Measurements from ENCODE around the gene FAM83D. TPM values are rescaled to one million over a fixed set of nuclear protein-coding genes. Genes with fewer than 3 reads are reported as not detected.

FAM83D gene
- total RNA-seq, 2 experiments from 2014 or later, result 24.9 to 25.6 TPM

GRCh38 chr20:38896009-38896594 lies 30.1 kb upstream of the FAM83D start:
- Mint-ChIP-seq H3K4me3 (no peak overlapping the region), H3K27me3 (ENCODE audit: low read depth) (no peaks in the 10 kb centered on the region), H3K36me3 (ENCODE audit: low read depth) (peaks cover 42% of the 10 kb centered on the region), H3K4me1 (ENCODE audit: low read depth) (peaks cover 36% of the 10 kb centered on the region), H3K27ac (peak overlapping the region; percentile 10), H3K9me3 (ENCODE audit: insufficient read depth) (no peaks in the 10 kb centered on the region)
- ATAC-seq, result no peak
- ChIA-PET POLR2A (interaction anchor here (4.1 kb wide), 1 partner anchor 89 kb away, joined by 36 read pairs; the partner anchor contains the start of gene PPP1R16B), CTCF (interaction anchor here (1.3 to 1.7 kb wide), 2 partner anchors 79 to 146 kb away, joined by 5 to 7 read pairs; no protein-coding TSS in a partner anchor)
- no peak for DNase-seq

- Mint-ChIP-seq H3K27me3 (ENCODE audit: low read depth) (no peaks in the 10 kb centered on the region), H3K9me3 (ENCODE audit: insufficient read depth) (no peaks in the 10 kb centered on the region), H3K4me1 (ENCODE audit: low read depth) (peaks cover 30% of the 10 kb centered on the region), H3K36me3 (ENCODE audit: low read depth) (peaks cover 52% of the 10 kb centered on the region), H3K27ac (no peak overlapping the region), H3K4me3 (no peak overlapping the region)
- CTCF ChIA-PET, result interaction anchor here (0.7 kb wide), 1 partner anchor 65 kb away, joined by 3 read pairs; the partner anchor contains the start of gene DHX35
- no peak for ATAC-seq
- DNase-seq, result no peak
- POLR2A ChIA-PET, result no interaction called here
These were observed 28.9 kb upstream of the FAM83D start for GRCh38 chr20:38897267-38897666.

- ChIA-PET POLR2A (interaction anchor here (0.8 kb wide), 1 partner anchor 8 kb away, joined by 3 read pairs; no protein-coding TSS in a partner anchor), CTCF (no interaction called here)
- Mint-ChIP-seq H3K27me3 (ENCODE audit: low read depth) (no peaks in the 10 kb centered on the region), H3K27ac (no peak overlapping the region), H3K9me3 (ENCODE audit: insufficient read depth) (peaks cover 5% of the 10 kb centered on the region), H3K36me3 (ENCODE audit: low read depth) (peaks cover 74% of the 10 kb centered on the region), H3K4me1 (ENCODE audit: low read depth) (peaks cover 5% of the 10 kb centered on the region), H3K4me3 (no peak overlapping the region)
- no peak for ATAC-seq
- DNase-seq, result no peak
These were observed 25.6 kb upstream of the FAM83D start for GRCh38 chr20:38900606-38901005.

- POLR2A ChIA-PET, result no interaction called here
- H3K27me3 Mint-ChIP-seq (ENCODE audit: low read depth), result no peaks in the 10 kb centered on the region
- peaks cover 79% of the 10 kb centered on the region for H3K36me3 Mint-ChIP-seq (ENCODE audit: low read depth)
- DNase-seq (no peak), ATAC-seq (no peak)
- CTCF ChIA-PET, result interaction anchor here (1.0 kb wide), 2 partner anchors 9 to 42 kb away, joined by 3 read pairs; no protein-coding TSS in a partner anchor
- peaks cover 5% of the 10 kb centered on the region for H3K9me3 Mint-ChIP-seq (ENCODE audit: insufficient read depth)
- H3K27ac Mint-ChIP-seq, result no peak overlapping the region
- H3K4me3 Mint-ChIP-seq, result no peak overlapping the region
- H3K4me1 Mint-ChIP-seq (ENCODE audit: low read depth), result no peaks in the 10 kb centered on the region
These were observed 23.6 kb upstream of the FAM83D start for GRCh38 chr20:38902601-38903000.

- no peaks in the 10 kb centered on the region for H3K27me3 Mint-ChIP-seq (ENCODE audit: low read depth)
- no peaks in the 10 kb centered on the region for H3K4me1 Mint-ChIP-seq (ENCODE audit: low read depth)
- H3K9me3 Mint-ChIP-seq (ENCODE audit: insufficient read depth), result peaks cover 5% of the 10 kb centered on the region
- H3K27ac Mint-ChIP-seq, result peak overlapping the region; percentile 23
- no peak for DNase-seq
- ChIA-PET POLR2A (no interaction called here), CTCF (no interaction called here)
- ATAC-seq, result no peak
- no peak overlapping the region for H3K4me3 Mint-ChIP-seq
- peaks cover 78% of the 10 kb centered on the region for H3K36me3 Mint-ChIP-seq (ENCODE audit: low read depth)
These were observed 22.9 kb upstream of the FAM83D start for GRCh38 chr20:38903335-38903734.

- ATAC-seq, result no peak
- H3K36me3 Mint-ChIP-seq (ENCODE audit: low read depth), result peaks cover 85% of the 10 kb centered on the region
- no peaks in the 10 kb centered on the region for H3K27me3 Mint-ChIP-seq (ENCODE audit: low read depth)
- no peaks in the 10 kb centered on the region for H3K4me1 Mint-ChIP-seq (ENCODE audit: low read depth)
- CTCF ChIA-PET, result interaction anchor here (3.2 kb wide), 1 partner anchor 13 kb away, joined by 11 read pairs; no protein-coding TSS in a partner anchor
- no peak overlapping the region for H3K4me3 Mint-ChIP-seq
- no peak for DNase-seq
- POLR2A ChIA-PET, result interaction anchor here (1.0 kb wide), 1 partner anchor 56 kb away, joined by 3 read pairs; no protein-coding TSS in a partner anchor
- peaks cover 5% of the 10 kb centered on the region for H3K9me3 Mint-ChIP-seq (ENCODE audit: insufficient read depth)
- H3K27ac Mint-ChIP-seq, result no peak overlapping the region
These were observed 20.8 kb upstream of the FAM83D start for GRCh38 chr20:38905375-38905774.

GRCh38 chr20:38907918-38908677 lies 18.1 kb upstream of the FAM83D start:
- Mint-ChIP-seq H3K4me3 (no peak overlapping the region), H3K4me1 (ENCODE audit: low read depth) (no peaks in the 10 kb centered on the region), H3K27me3 (ENCODE audit: low read depth) (no peaks in the 10 kb centered on the region), H3K27ac (no peak overlapping the region), H3K36me3 (ENCODE audit: low read depth) (peaks cover 66% of the 10 kb centered on the region), H3K9me3 (ENCODE audit: insufficient read depth) (peaks cover 5% of the 10 kb centered on the region)
- ChIA-PET POLR2A (interaction anchor here (0.8 kb wide), 1 partner anchor 7 kb away, joined by 3 read pairs; no protein-coding TSS in a partner anchor), CTCF (interaction anchor here (0.9 to 3.2 kb wide), 3 partner anchors 13 to 118 kb away, joined by 3 to 11 read pairs (median 3); no protein-coding TSS in a partner anchor)
- DNase-seq, result no peak
- no peak for ATAC-seq

- no peaks in the 10 kb centered on the region for H3K4me1 Mint-ChIP-seq (ENCODE audit: low read depth)
- DNase-seq (no peak), ATAC-seq (no peak)
- no peak overlapping the region for H3K27ac Mint-ChIP-seq
- CTCF ChIA-PET, result no interaction called here
- H3K9me3 Mint-ChIP-seq (ENCODE audit: insufficient read depth), result no peaks in the 10 kb centered on the region
- no peak overlapping the region for H3K4me3 Mint-ChIP-seq
- H3K36me3 Mint-ChIP-seq (ENCODE audit: low read depth), result peaks cover 46% of the 10 kb centered on the region
- no peaks in the 10 kb centered on the region for H3K27me3 Mint-ChIP-seq (ENCODE audit: low read depth)
- POLR2A ChIA-PET, result no interaction called here
These were observed 10.9 kb upstream of the FAM83D start for GRCh38 chr20:38915355-38915754.

- no peak overlapping the region for H3K4me3 Mint-ChIP-seq
- peaks cover 44% of the 10 kb centered on the region for H3K36me3 Mint-ChIP-seq (ENCODE audit: low read depth)
- no peak overlapping the region for H3K27ac Mint-ChIP-seq
- ATAC-seq (no peak), DNase-seq (no peak)
- H3K4me1 Mint-ChIP-seq (ENCODE audit: low read depth), result no peaks in the 10 kb centered on the region
- H3K9me3 Mint-ChIP-seq (ENCODE audit: insufficient read depth), result no peaks in the 10 kb centered on the region
- ChIA-PET CTCF (interaction anchor here (1.1 to 1.8 kb wide), 2 partner anchors 9 to 45 kb away, joined by 4 to 5 read pairs; partner anchors contain the start of genes DHX35 and FAM83D), POLR2A (interaction anchor here (1.0 kb wide), 1 partner anchor 25 kb away, joined by 4 read pairs; no protein-coding TSS in a partner anchor)
- H3K27me3 Mint-ChIP-seq (ENCODE audit: low read depth), result no peaks in the 10 kb centered on the region
These were observed 8.6 kb upstream of the FAM83D start for GRCh38 chr20:38917657-38918056.

GRCh38 chr20:38918172-38918571 lies 8.0 kb upstream of the FAM83D start:
- Mint-ChIP-seq H3K4me1 (ENCODE audit: low read depth) (no peaks in the 10 kb centered on the region), H3K9me3 (ENCODE audit: insufficient read depth) (no peaks in the 10 kb centered on the region), H3K27me3 (ENCODE audit: low read depth) (no peaks in the 10 kb centered on the region), H3K27ac (no peak overlapping the region), H3K36me3 (ENCODE audit: low read depth) (peaks cover 44% of the 10 kb centered on the region), H3K4me3 (no peak overlapping the region)
- ChIA-PET POLR2A (interaction anchor here (1.0 to 1.1 kb wide), 2 partner anchors 25 to 111 kb away, joined by 3 to 4 read pairs; no protein-coding TSS in a partner anchor), CTCF (interaction anchor here (1.8 kb wide), 1 partner anchor 45 kb away, joined by 4 read pairs; the partner anchor contains the start of gene DHX35)
- DNase-seq (no peak), ATAC-seq (no peak)

GRCh38 chr20:38919683-38920082 lies 6.5 kb upstream of the FAM83D start:
- Mint-ChIP-seq H3K27me3 (ENCODE audit: low read depth) (no peaks in the 10 kb centered on the region), H3K4me3 (no peak overlapping the region), H3K36me3 (ENCODE audit: low read depth) (peaks cover 41% of the 10 kb centered on the region), H3K27ac (no peak overlapping the region), H3K9me3 (ENCODE audit: insufficient read depth) (no peaks in the 10 kb centered on the region), H3K4me1 (ENCODE audit: low read depth) (no peaks in the 10 kb centered on the region)
- ATAC-seq (no peak), DNase-seq (no peak)
- ChIA-PET CTCF (interaction anchor here (1.3 kb wide), 1 partner anchor 130 kb away, joined by 4 read pairs; no protein-coding TSS in a partner anchor), POLR2A (interaction anchor here (0.6 kb wide), 1 partner anchor 172 kb away, joined by 3 read pairs; no protein-coding TSS in a partner anchor)
